HepG2 (cell line): ENCODE data around the gene SC5D. TPM values are rescaled to one million over a fixed set of nuclear protein-coding genes. Genes with fewer than 3 reads are reported as not detected.

Source experiments
- BRCA1 ChIP-seq: sonication (generic); formaldehyde crosslinking; IDR thresholded peaks from 2 replicates; pipeline ENCODE4 v1.4.0; 2020; ENCODE audit warnings: missing genetic modification reagents
- CAMTA2 ChIP-seq: sonication (generic); formaldehyde crosslinking; IDR thresholded peaks from 2 replicates; pipeline ENCODE4 v1.4.0; 2020; ENCODE audit warnings: mild to moderate bottlenecking, missing genetic modification reagents, borderline replicate concordance
- CENPBD1 ChIP-seq: sonication (generic); formaldehyde crosslinking; IDR thresholded peaks from 2 replicates; pipeline ENCODE4 v1.8.0; 2022; ENCODE audit warnings: missing genetic modification reagents, low read depth, mild to moderate bottlenecking, borderline replicate concordance
- IKZF5 ChIP-seq: IDR thresholded peaks from 2 replicates; pipeline ENCODE4 v1.6.1; 2018; ENCODE audit warnings: missing genetic modification reagents, mild to moderate bottlenecking, missing compliant biosample characterization
- TEAD3 ChIP-seq: optimal IDR thresholded peaks from 2 replicates; pipeline ENCODE3; 2016; ENCODE audit warnings: borderline replicate concordance
- ZBTB33 ChIP-seq: sonication (generic); formaldehyde crosslinking; IDR thresholded peaks from 2 replicates; pipeline ENCODE4 v1.4.0; 2020; ENCODE audit warnings: missing genetic modification reagents
- ZBTB38 ChIP-seq: sonication (generic); formaldehyde crosslinking; IDR thresholded peaks from 2 replicates; pipeline ENCODE4 v1.5.1; 2020; ENCODE audit warnings: mild to moderate bottlenecking, missing genetic modification reagents
- ZNF251 ChIP-seq: sonication (generic); formaldehyde crosslinking; IDR thresholded peaks from 2 replicates; pipeline ENCODE4 v1.9.0; 2021; ENCODE audit warnings: mild to moderate bottlenecking, missing genetic modification reagents
- ZNF276 ChIP-seq: sonication (generic); formaldehyde crosslinking; IDR thresholded peaks from 2 replicates; pipeline ENCODE4 v1.4.0; 2020; ENCODE audit warnings: mild to moderate bottlenecking, low read depth, missing genetic modification reagents
- ZNF318 ChIP-seq: sonication (generic); formaldehyde crosslinking; IDR thresholded peaks from 2 replicates; pipeline ENCODE4 v1.4.0; 2020; ENCODE audit warnings: mild to moderate bottlenecking, missing genetic modification reagents
- ZNF337 ChIP-seq: sonication (generic); formaldehyde crosslinking; IDR thresholded peaks from 2 replicates; pipeline ENCODE4 v1.5.1; 2020; ENCODE audit warnings: missing genetic modification reagents, low read depth, mild to moderate bottlenecking, borderline replicate concordance
- ZNF644 ChIP-seq: IDR thresholded peaks from 2 replicates; pipeline ENCODE4 v1.6.1; 2016; ENCODE audit warnings: low read depth
- polyA plus RNA-seq, 8 experiments: library from polyadenylated mRNA; depleted of rRNA in 3 of 8; stranded (reverse) in 7 of 8; unstranded in 1 of 8; fragments of >200 nt; fragmentation: Illumina TruSeq in 4 of 8; extraction: Trizol in 4 of 8; gene quantifications; 2 replicates each; pipeline versions ENCODE4 v1.2.1 to v1.2.3, GENCODE V29; 2011 to 2016; ENCODE audit warnings: low read depth in 4 of 8, missing spikeins in 1 of 8, mixed read lengths in 1 of 8; ENCODE audit not compliant: insufficient read depth in 1 of 8
- total RNA-seq, 5 experiments: library from RNA; depleted of rRNA; stranded (reverse); fragments of >200 nt; fragmentation: Illumina TruSeq; extraction: Trizol; gene quantifications; 2 replicates each; pipeline ENCODE4 v1.2.3, GENCODE V29; 2016; ENCODE audit warnings: low read depth in 1 of 5

Gene SC5D
- total and polyA plus RNA-seq, 2 of the 13 experiments (the other 11 are each of a cell fraction or from before 2014, with no cell fraction given), result 84.4 to 155 TPM

- no peak for TF ChIP-seq ZBTB33 (CRISPR knock-in tag)
- no peak for TF ChIP-seq CENPBD1
- TF ChIP-seq TEAD3 (CRISPR knock-in tag), result peak; percentile 31
- no peak for TF ChIP-seq ZNF644 (CRISPR knock-in tag)
- peak; percentile 21; the same call in 1 of the 2 replicates for TF ChIP-seq CAMTA2 (CRISPR knock-in tag)
- TF ChIP-seq ZNF337 (CRISPR knock-in tag), result 0 out of 2 replicates have a peak, but pooled peaks have one; percentile 74
- TF ChIP-seq ZNF318 (CRISPR knock-in tag), result peak; percentile 16; the same call in 1 of the 2 replicates
- 0 out of 2 replicates have a peak, but pooled peaks have one; percentile 14 for TF ChIP-seq ZNF276
- peak; percentile 76; the same call in 1 of the 2 replicates for TF ChIP-seq BRCA1
- peak; percentile 73; the same call in 1 of the 2 replicates for TF ChIP-seq ZBTB38
- TF ChIP-seq ZNF251 (CRISPR knock-in tag), result no peak
- 0 out of 2 replicates have a peak, but pooled peaks have one; percentile 36 for TF ChIP-seq IKZF5 (CRISPR knock-in tag)
Observed at GRCh38 chr11:121292495-121293287, at the start of gene SC5D (continued).
